HepG2 (cell line): Measurements from ENCODE around the gene SRBD1. TPM values are rescaled to one million over a fixed set of nuclear protein-coding genes. Genes with fewer than 3 reads are reported as not detected.
A peak's percentile ranks its signal among the peaks of the same experiment; 100 is the strongest.

Experiments used
- AHDC1 ChIP-seq: sonication (generic); formaldehyde crosslinking; IDR thresholded peaks from 2 replicates; pipeline ENCODE4 v1.5.1; 2020; ENCODE audit warnings: mild to moderate bottlenecking, missing genetic modification reagents, borderline replicate concordance
- AKNA ChIP-seq: sonication (generic); formaldehyde crosslinking; IDR thresholded peaks from 2 replicates; pipeline ENCODE4 v1.4.0; 2020; ENCODE audit warnings: missing genetic modification reagents, borderline replicate concordance
- ATF7 ChIP-seq, 2 experiments: fragments of 450-650 bp in 1 of 2; sonication (generic) in 1 of 2; formaldehyde crosslinking in 1 of 2; IDR thresholded peaks; 2 replicates each; pipeline versions ENCODE4 v1.4.0 to v1.6.1; 2016 to 2020; ENCODE audit warnings: antibody characterized with exemption in 1 of 2, mild to moderate bottlenecking in 1 of 2, missing genetic modification reagents in 1 of 2
- FOXK1 ChIP-seq: sonication (generic); formaldehyde crosslinking; IDR thresholded peaks from 2 replicates; pipeline ENCODE4 v1.4.0; 2020; ENCODE audit warnings: low read depth, missing genetic modification reagents, borderline replicate concordance
- MED1 ChIP-seq: sonication (generic); formaldehyde crosslinking; IDR thresholded peaks from 2 replicates; pipeline ENCODE4 v1.4.0; 2020; ENCODE audit warnings: missing genetic modification reagents
- MEF2D ChIP-seq: sonication (generic); formaldehyde crosslinking; IDR thresholded peaks from 2 replicates; pipeline ENCODE4 v1.5.1; 2020; ENCODE audit warnings: mild to moderate bottlenecking, missing genetic modification reagents
- NPAS2 ChIP-seq: sonication (generic); formaldehyde crosslinking; IDR thresholded peaks from 2 replicates; pipeline ENCODE4 v1.8.0; 2022; ENCODE audit warnings: mild to moderate bottlenecking, missing genetic modification reagents, borderline replicate concordance
- SETDB1 ChIP-seq: sonication (generic); formaldehyde crosslinking; IDR thresholded peaks from 2 replicates; pipeline ENCODE4 v1.5.1; 2020; ENCODE audit warnings: missing genetic modification reagents, mild to moderate bottlenecking, borderline replicate concordance
- ZC3H4 ChIP-seq: sonication (generic); formaldehyde crosslinking; IDR thresholded peaks from 2 replicates; pipeline ENCODE4 v1.4.0; 2020; ENCODE audit warnings: missing genetic modification reagents, borderline replicate concordance
- ZNF256 ChIP-seq: sonication (generic); formaldehyde crosslinking; conservative IDR thresholded peaks from 2 replicates; pipeline ENCODE4 v1.4.0; 2020; ENCODE audit warnings: missing genetic modification reagents
- ZNF3 ChIP-seq: IDR thresholded peaks from 2 replicates; pipeline ENCODE4 v1.7.0; 2017; ENCODE audit warnings: inconsistent platforms
- ZNF605 ChIP-seq: sonication (generic); formaldehyde crosslinking; IDR thresholded peaks from 2 replicates; pipeline ENCODE4 v1.8.0; 2022; ENCODE audit warnings: mild to moderate bottlenecking, missing genetic modification reagents
- ZNF614 ChIP-seq: IDR thresholded peaks from 2 replicates; pipeline ENCODE4 v1.6.1; 2018; ENCODE audit warnings: missing biosample characterization, missing genetic modification reagents, inconsistent platforms, borderline replicate concordance
- polyA plus RNA-seq, 8 experiments: library from polyadenylated mRNA; depleted of rRNA in 3 of 8; stranded (reverse) in 7 of 8; unstranded in 1 of 8; fragments of >200 nt; fragmentation: Illumina TruSeq in 4 of 8; extraction: Trizol in 4 of 8; gene quantifications; 2 replicates each; pipeline versions ENCODE4 v1.2.1 to v1.2.3, GENCODE V29; 2011 to 2016; ENCODE audit warnings: low read depth in 4 of 8, missing spikeins in 1 of 8, mixed read lengths in 1 of 8; ENCODE audit not compliant: insufficient read depth in 1 of 8
- total RNA-seq, 5 experiments: library from RNA; depleted of rRNA; stranded (reverse); fragments of >200 nt; fragmentation: Illumina TruSeq; extraction: Trizol; gene quantifications; 2 replicates each; pipeline ENCODE4 v1.2.3, GENCODE V29; 2016; ENCODE audit warnings: low read depth in 1 of 5
- TF ChIP-seq, protein P1 (sequence below): sonication (generic); formaldehyde crosslinking; IDR thresholded peaks from 2 replicates; pipeline ENCODE4 v1.5.0; 2020; ENCODE audit warnings: mild to moderate bottlenecking, missing genetic modification reagents, borderline replicate concordance
- TF ChIP-seq, protein P2 (sequence below): sonication (generic); formaldehyde crosslinking; IDR thresholded peaks from 2 replicates; pipeline ENCODE4 v1.4.0; 2020; ENCODE audit warnings: missing genetic modification reagents

Gene SRBD1
- total and polyA plus RNA-seq, 2 of the 13 experiments (the other 11 are each of a cell fraction or from before 2014, with no cell fraction given): 3.2 to 23.9 TPM

DNA sequence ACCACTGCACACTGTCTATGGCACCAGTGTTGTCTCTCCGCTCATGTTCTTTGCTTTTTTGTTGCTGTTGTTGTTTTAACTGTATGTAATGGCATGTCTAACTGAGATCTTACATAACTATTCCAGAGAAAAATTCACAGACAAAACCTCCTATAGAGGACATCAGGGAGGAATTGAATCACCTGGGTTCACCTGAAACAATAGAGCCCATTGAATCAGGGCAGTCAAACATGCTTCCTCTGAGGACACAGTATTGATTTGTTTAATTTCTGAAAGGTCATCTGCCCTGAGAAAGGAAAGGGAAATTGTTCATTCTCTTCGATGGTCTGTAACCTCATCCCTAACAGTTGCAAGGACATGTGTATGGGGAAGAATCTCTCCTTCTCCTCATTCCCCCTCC is 237.5 kb downstream of the SRBD1 start (continued):
- no peak for TF ChIP-seq ZNF614 (CRISPR knock-in tag)
- TF ChIP-seq FOXK1 (CRISPR knock-in tag): peak; percentile 83
- TF ChIP-seq SETDB1 (CRISPR knock-in tag): no peak
- TF ChIP-seq AKNA: no peak
- TF ChIP-seq ZNF605 (CRISPR knock-in tag): no peak
- TF ChIP-seq ZC3H4 (CRISPR knock-in tag): no peak
- TF ChIP-seq, protein P1, sequence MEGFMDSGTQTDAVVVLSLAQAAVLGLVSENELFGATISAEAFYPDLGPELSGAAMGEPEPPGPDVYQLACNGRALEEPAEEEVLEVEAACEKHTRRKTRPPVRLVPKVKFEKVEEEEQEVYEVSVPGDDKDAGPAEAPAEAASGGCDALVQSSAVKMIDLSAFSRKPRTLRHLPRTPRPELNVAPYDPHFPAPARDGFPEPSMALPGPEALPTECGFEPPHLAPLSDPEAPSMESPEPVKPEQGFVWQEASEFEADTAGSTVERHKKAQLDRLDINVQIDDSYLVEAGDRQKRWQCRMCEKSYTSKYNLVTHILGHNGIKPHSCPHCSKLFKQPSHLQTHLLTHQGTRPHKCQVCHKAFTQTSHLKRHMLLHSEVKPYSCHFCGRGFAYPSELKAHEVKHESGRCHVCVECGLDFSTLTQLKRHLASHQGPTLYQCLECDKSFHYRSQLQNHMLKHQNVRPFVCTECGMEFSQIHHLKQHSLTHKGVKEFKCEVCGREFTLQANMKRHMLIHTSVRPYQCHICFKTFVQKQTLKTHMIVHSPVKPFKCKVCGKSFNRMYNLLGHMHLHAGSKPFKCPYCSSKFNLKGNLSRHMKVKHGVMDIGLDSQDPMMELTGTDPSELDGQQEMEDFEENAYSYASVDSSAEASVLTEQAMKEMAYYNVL (CRISPR knock-in tag): peak; percentile 72; the same call in 1 of the 2 replicates
- TF ChIP-seq NPAS2: no peak
- TF ChIP-seq ATF7 (IDR thresholded peaks at IDR 0.05): no peak
- no peak for TF ChIP-seq ATF7 (CRISPR knock-in tag; IDR thresholded peaks at IDR 0.05)
- TF ChIP-seq ZNF256 (CRISPR knock-in tag): no peak
- no peak for TF ChIP-seq ZNF3 (CRISPR knock-in tag)
- TF ChIP-seq AHDC1 (CRISPR knock-in tag): peak; percentile 89
- TF ChIP-seq, protein P2, sequence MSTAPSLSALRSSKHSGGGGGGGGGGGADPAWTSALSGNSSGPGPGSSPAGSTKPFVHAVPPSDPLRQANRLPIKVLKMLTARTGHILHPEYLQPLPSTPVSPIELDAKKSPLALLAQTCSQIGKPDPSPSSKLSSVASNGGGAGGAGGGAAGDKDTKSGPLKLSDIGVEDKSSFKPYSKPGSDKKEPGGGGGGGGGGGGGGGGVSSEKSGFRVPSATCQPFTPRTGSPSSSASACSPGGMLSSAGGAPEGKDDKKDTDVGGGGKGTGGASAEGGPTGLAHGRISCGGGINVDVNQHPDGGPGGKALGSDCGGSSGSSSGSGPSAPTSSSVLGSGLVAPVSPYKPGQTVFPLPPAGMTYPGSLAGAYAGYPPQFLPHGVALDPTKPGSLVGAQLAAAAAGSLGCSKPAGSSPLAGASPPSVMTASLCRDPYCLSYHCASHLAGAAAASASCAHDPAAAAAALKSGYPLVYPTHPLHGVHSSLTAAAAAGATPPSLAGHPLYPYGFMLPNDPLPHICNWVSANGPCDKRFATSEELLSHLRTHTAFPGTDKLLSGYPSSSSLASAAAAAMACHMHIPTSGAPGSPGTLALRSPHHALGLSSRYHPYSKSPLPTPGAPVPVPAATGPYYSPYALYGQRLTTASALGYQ (CRISPR knock-in tag): 0 out of 2 replicates have a peak, but pooled peaks have one; percentile 29
- peak; percentile 58; the same call in 1 of the 2 replicates for TF ChIP-seq MED1 (CRISPR knock-in tag)
- no peak for TF ChIP-seq MEF2D
